ENCODE measurements around the gene PYGB.
A peak's percentile ranks its signal among the peaks of the same experiment; 100 is the strongest.
"Not testable (repeated sequence)": the region's sequence is repeated elsewhere in the genome, so short reads cannot be mapped to it uniquely, and the experiment has no call there.

The PYGB gene

DNA sequence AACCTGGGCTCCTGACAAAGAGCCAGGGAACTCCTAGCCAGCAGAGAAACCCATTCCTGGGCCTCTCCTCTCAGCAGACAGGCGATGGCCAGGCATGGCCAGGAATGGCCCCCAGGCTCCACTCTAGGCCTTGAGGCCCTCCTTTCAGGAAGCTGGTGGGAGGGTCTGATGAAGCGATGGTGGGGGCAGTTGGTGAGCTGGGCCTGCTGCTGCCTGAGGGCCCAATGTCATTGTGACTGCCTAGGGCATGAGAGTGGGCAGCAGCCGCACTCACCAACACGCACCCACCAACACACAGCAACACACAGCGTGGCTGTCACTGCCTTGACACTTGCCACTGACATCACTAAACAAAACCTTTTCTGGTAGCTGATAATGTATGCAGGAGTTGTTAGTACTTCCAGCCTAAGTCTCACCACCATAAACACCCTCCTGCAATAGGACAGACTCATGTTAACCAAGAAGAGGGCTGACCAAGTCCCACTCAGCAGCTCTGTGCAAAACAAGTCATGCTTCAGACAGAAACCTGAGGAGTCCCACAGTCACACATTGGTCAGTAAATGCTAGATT, 73.5 kb downstream of the PYGB start:
- Histone ChIP-seq H3K4me3 (ENCODE audit: low read length in 2 of 2) (no peak overlapping the region), H3K27ac (ENCODE audit: low read depth in 2 of 2, low read length in 2 of 2) (peak overlapping the region in 1 of 2 donors; percentile 10), H3K36me3 (ENCODE audit: control insufficient read depth in 2 of 2, insufficient read depth in 2 of 2, low read length in 2 of 2) (peaks cover 3 to 10% of the 10 kb centered on the region in 2 donors), H3K9me3 (ENCODE audit: control insufficient read depth in 2 of 2, low read length in 2 of 2) (no peaks in the 10 kb centered on the region), H3K4me1 (ENCODE audit: control insufficient read depth in 2 of 2, insufficient read depth in 2 of 2, low read length in 2 of 2) (peaks cover 27 to 32% of the 10 kb centered on the region in 2 donors), H3K27me3 (ENCODE audit: control insufficient read depth in 2 of 2, insufficient read depth in 2 of 2, low read length in 2 of 2) (no peaks in the 10 kb centered on the region), H3K9ac (ENCODE audit: low read depth in 1 of 2, low read length in 2 of 2) (no peak overlapping the region)

- H3K4me1 ChIP-seq (ENCODE audit: control insufficient read depth in 2 of 2, insufficient read depth in 2 of 2, low read length in 2 of 2): peaks cover 24 to 27% of the 10 kb centered on the region in 2 donors
- H3K9me3 ChIP-seq (ENCODE audit: control insufficient read depth in 2 of 2, low read length in 2 of 2): no peaks in the 10 kb centered on the region
- H3K4me3 ChIP-seq (ENCODE audit: low read length in 2 of 2): no peak overlapping the region
- peak overlapping the region in 1 of 2 donors; percentile 10 for H3K27ac ChIP-seq (ENCODE audit: low read depth in 2 of 2, low read length in 2 of 2)
- no peak overlapping the region for H3K9ac ChIP-seq (ENCODE audit: low read depth in 1 of 2, low read length in 2 of 2)
- H3K27me3 ChIP-seq (ENCODE audit: control insufficient read depth in 2 of 2, insufficient read depth in 2 of 2, low read length in 2 of 2): no peaks in the 10 kb centered on the region
- H3K36me3 ChIP-seq (ENCODE audit: control insufficient read depth in 2 of 2, insufficient read depth in 2 of 2, low read length in 2 of 2): peaks cover 3 to 10% of the 10 kb centered on the region in 2 donors
Observed at GRCh38 chr20:25321991-25322390, 74.1 kb downstream of the PYGB start.

GRCh38 chr20:25323496-25324246, 75.8 kb downstream of the PYGB start:
- no peak overlapping the region for H3K4me3 ChIP-seq (ENCODE audit: low read length in 2 of 2)
- H3K4me1 ChIP-seq (ENCODE audit: control insufficient read depth in 2 of 2, insufficient read depth in 2 of 2, low read length in 2 of 2): peaks cover 18 to 20% of the 10 kb centered on the region in 2 donors
- H3K36me3 ChIP-seq (ENCODE audit: control insufficient read depth in 2 of 2, insufficient read depth in 2 of 2, low read length in 2 of 2): peaks cover 3 to 10% of the 10 kb centered on the region in 2 donors
- H3K27me3 ChIP-seq (ENCODE audit: control insufficient read depth in 2 of 2, insufficient read depth in 2 of 2, low read length in 2 of 2): no peaks in the 10 kb centered on the region
- H3K9me3 ChIP-seq (ENCODE audit: control insufficient read depth in 2 of 2, low read length in 2 of 2): no peaks in the 10 kb centered on the region
- H3K27ac ChIP-seq (ENCODE audit: low read depth in 2 of 2, low read length in 2 of 2): peak overlapping the region in 1 of 2 donors; percentile 35
- no peak overlapping the region for H3K9ac ChIP-seq (ENCODE audit: low read depth in 1 of 2, low read length in 2 of 2)

- Histone ChIP-seq H3K9ac (ENCODE audit: low read depth in 1 of 2, low read length in 2 of 2) (no peak overlapping the region), H3K27me3 (ENCODE audit: control insufficient read depth in 2 of 2, insufficient read depth in 2 of 2, low read length in 2 of 2) (no peaks in the 10 kb centered on the region), H3K4me3 (ENCODE audit: low read length in 2 of 2) (no peak overlapping the region), H3K9me3 (ENCODE audit: control insufficient read depth in 2 of 2, low read length in 2 of 2) (no peaks in the 10 kb centered on the region), H3K4me1 (ENCODE audit: control insufficient read depth in 2 of 2, insufficient read depth in 2 of 2, low read length in 2 of 2) (peaks cover 16 to 18% of the 10 kb centered on the region in 2 donors), H3K27ac (ENCODE audit: low read depth in 2 of 2, low read length in 2 of 2) (peak overlapping the region in 1 of 2 donors; percentile 56), H3K36me3 (ENCODE audit: control insufficient read depth in 2 of 2, insufficient read depth in 2 of 2, low read length in 2 of 2) (peaks cover 3 to 10% of the 10 kb centered on the region in 2 donors)
Observed at GRCh38 chr20:25324412-25324811, 76.5 kb downstream of the PYGB start.

DNA sequence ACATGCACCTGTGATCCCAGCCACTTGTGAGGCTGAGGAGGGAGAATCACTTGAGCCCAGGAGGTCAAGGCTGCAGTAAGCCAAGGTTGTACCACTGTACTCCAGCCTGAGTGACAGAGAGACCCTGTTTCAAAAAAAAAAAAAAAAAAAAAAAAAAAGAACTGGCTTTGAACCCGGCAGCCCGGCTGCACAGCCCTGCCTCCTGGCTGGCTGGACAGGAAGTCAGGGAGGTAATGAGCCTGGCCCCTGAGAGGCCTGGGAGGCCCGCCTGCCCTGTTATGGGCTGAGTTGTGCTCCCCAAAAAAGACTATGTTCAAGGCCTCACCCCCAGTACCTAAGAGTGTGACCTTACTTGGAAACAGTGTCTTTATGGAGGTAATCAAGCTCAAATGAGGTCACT, 77.2 kb downstream of the PYGB start:
- Histone ChIP-seq H3K9me3 (ENCODE audit: control insufficient read depth in 2 of 2, low read length in 2 of 2) (no peaks in the 10 kb centered on the region), H3K27me3 (ENCODE audit: control insufficient read depth in 2 of 2, insufficient read depth in 2 of 2, low read length in 2 of 2) (no peaks in the 10 kb centered on the region), H3K36me3 (ENCODE audit: control insufficient read depth in 2 of 2, insufficient read depth in 2 of 2, low read length in 2 of 2) (peaks cover 3 to 10% of the 10 kb centered on the region in 2 donors), H3K9ac (ENCODE audit: low read depth in 1 of 2, low read length in 2 of 2) (no peak overlapping the region), H3K27ac (ENCODE audit: low read depth in 2 of 2, low read length in 2 of 2) (peak overlapping the region; percentile 49 to 56), H3K4me1 (ENCODE audit: control insufficient read depth in 2 of 2, insufficient read depth in 2 of 2, low read length in 2 of 2) (peaks cover 16 to 18% of the 10 kb centered on the region in 2 donors), H3K4me3 (ENCODE audit: low read length in 2 of 2) (no peak overlapping the region)

DNA sequence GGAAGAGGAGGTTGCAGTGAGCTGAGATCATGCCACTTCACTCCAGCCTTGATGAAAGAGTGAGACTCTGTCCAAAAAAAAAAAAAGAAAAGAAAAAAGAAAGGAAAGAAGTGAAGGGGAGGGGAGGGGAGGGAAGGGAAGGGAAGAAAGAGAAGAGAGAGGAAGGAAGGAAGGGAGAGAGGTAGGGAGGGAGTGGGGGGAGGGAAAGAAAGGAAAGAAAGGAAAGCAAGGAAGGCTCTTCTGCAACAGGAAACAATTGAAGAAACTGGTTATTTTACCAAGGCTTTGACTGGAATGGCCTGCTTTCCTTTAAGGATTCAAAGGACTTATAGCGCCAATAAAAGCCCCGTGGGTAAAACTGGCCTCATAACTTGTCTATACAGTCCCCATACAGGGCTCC, 78.1 kb downstream of the PYGB start:
- no peaks in the 10 kb centered on the region for H3K27me3 ChIP-seq (ENCODE audit: control insufficient read depth in 2 of 2, insufficient read depth in 2 of 2, low read length in 2 of 2)
- peaks cover 16 to 18% of the 10 kb centered on the region in 2 donors for H3K4me1 ChIP-seq (ENCODE audit: control insufficient read depth in 2 of 2, insufficient read depth in 2 of 2, low read length in 2 of 2)
- no peak overlapping the region for H3K4me3 ChIP-seq (ENCODE audit: low read length in 2 of 2)
- H3K9me3 ChIP-seq (ENCODE audit: control insufficient read depth in 2 of 2, low read length in 2 of 2): no peaks in the 10 kb centered on the region
- no peak overlapping the region for H3K9ac ChIP-seq (ENCODE audit: low read depth in 1 of 2, low read length in 2 of 2)
- H3K36me3 ChIP-seq (ENCODE audit: control insufficient read depth in 2 of 2, insufficient read depth in 2 of 2, low read length in 2 of 2): peaks cover 3 to 10% of the 10 kb centered on the region in 2 donors
- no peak overlapping the region for H3K27ac ChIP-seq (ENCODE audit: low read depth in 2 of 2, low read length in 2 of 2)

DNA sequence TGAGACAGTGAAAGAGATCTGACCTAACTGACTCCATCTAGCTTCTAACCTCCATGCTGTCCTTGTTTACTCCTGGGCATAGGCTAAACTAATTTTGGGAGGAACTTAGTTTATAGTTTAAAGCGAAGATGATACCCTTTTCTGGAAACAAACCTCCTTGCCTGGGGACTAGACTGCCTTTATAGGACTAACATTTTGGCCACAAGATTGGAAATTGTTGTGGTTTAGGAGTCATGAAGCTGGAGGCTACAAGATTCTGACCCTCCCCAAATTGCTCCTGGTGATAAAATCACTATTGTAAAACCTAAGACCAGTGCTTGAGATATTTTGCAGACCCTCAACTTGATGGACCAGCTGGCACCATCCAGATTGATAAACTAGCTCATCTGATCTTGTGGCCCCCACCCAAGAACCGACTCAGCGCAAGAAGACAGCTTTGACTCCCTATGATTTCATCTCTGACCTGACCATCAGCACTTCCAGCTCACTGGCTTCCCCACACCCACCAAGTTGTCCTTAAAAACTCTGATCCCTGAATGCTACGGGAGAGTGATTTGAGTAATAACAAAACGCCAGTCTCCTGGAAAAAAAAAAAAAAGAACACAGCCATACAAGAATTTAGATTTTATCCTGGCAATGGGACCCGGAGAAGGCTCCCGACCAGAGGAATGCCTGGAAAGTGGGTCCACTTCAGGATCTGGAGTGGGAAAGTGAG, 79.8 kb downstream of the PYGB start:
- Histone ChIP-seq H3K27ac (ENCODE audit: low read depth in 2 of 2, low read length in 2 of 2) (no peak overlapping the region), H3K4me1 (ENCODE audit: control insufficient read depth in 2 of 2, insufficient read depth in 2 of 2, low read length in 2 of 2) (peaks cover 12 to 16% of the 10 kb centered on the region in 2 donors), H3K4me3 (ENCODE audit: low read length in 2 of 2) (no peak overlapping the region), H3K9me3 (ENCODE audit: control insufficient read depth in 2 of 2, low read length in 2 of 2) (no peaks in the 10 kb centered on the region), H3K9ac (ENCODE audit: low read depth in 1 of 2, low read length in 2 of 2) (no peak overlapping the region), H3K36me3 (ENCODE audit: control insufficient read depth in 2 of 2, insufficient read depth in 2 of 2, low read length in 2 of 2) (peaks cover 0 to 5% of the 10 kb centered on the region in 2 donors), H3K27me3 (ENCODE audit: control insufficient read depth in 2 of 2, insufficient read depth in 2 of 2, low read length in 2 of 2) (no peaks in the 10 kb centered on the region)

DNA sequence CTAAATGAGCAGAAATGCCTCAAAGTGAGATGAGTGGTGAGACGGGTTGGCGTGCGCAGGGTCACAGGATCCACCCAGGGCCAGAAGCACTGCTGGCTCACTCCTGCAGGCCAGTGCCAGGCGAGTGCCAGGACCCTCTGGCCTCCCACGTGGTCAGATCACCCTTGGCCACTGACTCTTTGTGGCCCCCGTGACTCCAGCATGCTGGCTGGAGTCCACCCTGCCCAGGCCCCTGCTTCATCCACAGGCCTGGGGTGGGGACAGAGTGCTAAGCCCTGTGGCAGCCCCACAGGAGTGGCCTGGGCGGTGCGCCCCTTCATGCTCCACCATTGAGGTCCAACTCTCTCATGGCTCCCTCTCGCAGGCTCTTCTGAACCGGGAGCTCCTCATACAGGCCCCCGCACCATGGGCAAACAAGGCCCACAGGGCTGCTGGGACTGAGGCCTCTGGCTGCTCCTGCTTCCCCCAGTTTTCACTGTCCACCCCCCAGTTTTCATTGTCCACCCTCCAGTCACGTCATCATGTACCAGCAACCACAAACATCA, 81.1 kb downstream of the PYGB start:
- Histone ChIP-seq H3K4me1 (ENCODE audit: control insufficient read depth in 2 of 2, insufficient read depth in 2 of 2, low read length in 2 of 2) (peaks cover 3 to 7% of the 10 kb centered on the region in 2 donors), H3K9me3 (ENCODE audit: control insufficient read depth in 2 of 2, low read length in 2 of 2) (no peaks in the 10 kb centered on the region), H3K36me3 (ENCODE audit: control insufficient read depth in 2 of 2, insufficient read depth in 2 of 2, low read length in 2 of 2) (no peaks in the 10 kb centered on the region), H3K27ac (ENCODE audit: low read depth in 2 of 2, low read length in 2 of 2) (no peak overlapping the region), H3K27me3 (ENCODE audit: control insufficient read depth in 2 of 2, insufficient read depth in 2 of 2, low read length in 2 of 2) (no peaks in the 10 kb centered on the region), H3K9ac (ENCODE audit: low read depth in 1 of 2, low read length in 2 of 2) (no peak overlapping the region), H3K4me3 (ENCODE audit: low read length in 2 of 2) (no peak overlapping the region)

DNA sequence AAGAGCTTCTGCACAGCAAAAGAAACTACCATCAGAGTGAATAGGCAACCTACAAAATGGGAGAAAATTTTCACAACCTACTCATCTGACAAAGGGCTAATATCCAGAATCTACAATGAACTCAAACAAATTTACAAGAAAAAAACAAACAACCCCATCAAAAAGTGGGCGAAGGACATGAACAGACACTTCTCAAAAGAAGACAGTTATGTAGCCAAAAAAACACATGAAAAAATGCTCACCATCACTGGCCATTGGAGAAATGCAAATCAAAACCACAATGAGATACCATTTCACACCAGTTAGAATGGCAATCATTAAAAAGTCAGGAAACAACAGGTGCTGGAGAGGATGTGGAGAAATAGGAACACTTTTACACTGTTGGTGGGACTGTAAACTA, 87.1 kb downstream of the PYGB start:
- not testable (repeated sequence) for H3K4me3 ChIP-seq (ENCODE audit: low read length in 2 of 2); H3K27me3 ChIP-seq (ENCODE audit: control insufficient read depth in 2 of 2, insufficient read depth in 2 of 2, low read length in 2 of 2); H3K27ac ChIP-seq (ENCODE audit: low read depth in 2 of 2, low read length in 2 of 2); H3K36me3 ChIP-seq (ENCODE audit: control insufficient read depth in 2 of 2, insufficient read depth in 2 of 2, low read length in 2 of 2); H3K9ac ChIP-seq (ENCODE audit: low read depth in 1 of 2, low read length in 2 of 2); H3K9me3 ChIP-seq (ENCODE audit: control insufficient read depth in 2 of 2, low read length in 2 of 2)
- peaks cover 3 to 12% of the 10 kb centered on the region in 2 donors for H3K4me1 ChIP-seq (ENCODE audit: control insufficient read depth in 2 of 2, insufficient read depth in 2 of 2, low read length in 2 of 2)

All from mucosa of rectum (tissue), 2 donors.